Measurements from ENCODE around the gene CACNA2D3. TPM values are rescaled to one million over a fixed set of nuclear protein-coding genes. Genes with fewer than 3 reads are reported as not detected.
A peak's percentile ranks its signal among the peaks of the same experiment; 100 is the strongest.

The CACNA2D3 gene
- total RNA-seq, 6 donors from 2014 or later, result 2.9 to 16.8 (median 4.9) TPM

GRCh38 chr3:54847361-54847760 is 725.0 kb downstream of the CACNA2D3 start:
- Histone ChIP-seq H3K9me3 (no peaks in the 10 kb centered on the region), H3K4me1 (no peaks in the 10 kb centered on the region), H3K27ac (no peak overlapping the region), H3K4me3 (no peak overlapping the region), H3K27me3 (no peaks in the 10 kb centered on the region), H3K36me3 (no peaks in the 10 kb centered on the region)
- no peak for DNase-seq
- WGBS, 2 donors, result 86 to 91% methylated on average over 4 of the region's 4 CpGs
- no peak for ATAC-seq (ENCODE audit: low FRiP score in 2 of 2)
- TF ChIP-seq POLR2A (IDR thresholded peaks at IDR 0.05) (no peak), CTCF (IDR thresholded peaks at IDR 0.05) (no peak)

- no peak for ATAC-seq (ENCODE audit: low FRiP score in 2 of 2)
- Histone ChIP-seq H3K27me3 (no peaks in the 10 kb centered on the region), H3K36me3 (no peaks in the 10 kb centered on the region), H3K4me1 (no peaks in the 10 kb centered on the region), H3K27ac (no peak overlapping the region), H3K4me3 (no peak overlapping the region), H3K9me3 (no peaks in the 10 kb centered on the region)
- TF ChIP-seq CTCF (IDR thresholded peaks at IDR 0.05) (no peak), POLR2AphosphoS5 (IDR thresholded peaks at IDR 0.05) (no peak), POLR2A (IDR thresholded peaks at IDR 0.05) (no peak), EP300 (IDR thresholded peaks at IDR 0.05) (no peak)
- 86 to 96% methylated on average over 4 of the region's 4 CpGs for WGBS, 2 donors
- no peak for DNase-seq
These were observed 727.0 kb downstream of the CACNA2D3 start for GRCh38 chr3:54849360-54849759.

GRCh38 chr3:54850484-54851018 is 728.2 kb downstream of the CACNA2D3 start:
- no peak for TF ChIP-seq CTCF (IDR thresholded peaks at IDR 0.05)
- no peak for TF ChIP-seq EP300 (IDR thresholded peaks at IDR 0.05)
- TF ChIP-seq POLR2A (IDR thresholded peaks at IDR 0.05), result no peak
- TF ChIP-seq POLR2AphosphoS5 (IDR thresholded peaks at IDR 0.05), result no peak
- WGBS, 2 donors, result 72 to 73% methylated on average over 2 of the region's 2 CpGs
- ATAC-seq (ENCODE audit: low FRiP score in 2 of 2) (no peak), DNase-seq (no peak)
- Histone ChIP-seq H3K27ac (no peak overlapping the region), H3K9me3 (no peaks in the 10 kb centered on the region), H3K27me3 (no peaks in the 10 kb centered on the region), H3K36me3 (no peaks in the 10 kb centered on the region), H3K4me3 (no peak overlapping the region), H3K4me1 (no peaks in the 10 kb centered on the region)

GRCh38 chr3:54853573-54854404 is 731.4 kb downstream of the CACNA2D3 start:
- DNase-seq (peak; percentile 68 to 92), ATAC-seq (ENCODE audit: low FRiP score in 2 of 2) (peak; percentile 67 to 88)
- Histone ChIP-seq H3K36me3 (no peaks in the 10 kb centered on the region), H3K27ac (no peak overlapping the region), H3K9me3 (no peaks in the 10 kb centered on the region), H3K4me3 (no peak overlapping the region), H3K4me1 (no peaks in the 10 kb centered on the region), H3K27me3 (no peaks in the 10 kb centered on the region)
- 19 to 23% methylated on average over 16 to 20 of the region's 20 CpGs for WGBS, 2 donors
- TF ChIP-seq CTCF (IDR thresholded peaks at IDR 0.05) (peak; percentile 61 to 83 (median 72)), POLR2A (IDR thresholded peaks at IDR 0.05) (no peak), POLR2AphosphoS5 (IDR thresholded peaks at IDR 0.05) (no peak)

GRCh38 chr3:54856271-54856670 is 733.9 kb downstream of the CACNA2D3 start:
- WGBS, 2 donors, result 95 to 100% methylated on average over 1 of the region's 1 CpG
- Histone ChIP-seq H3K36me3 (no peaks in the 10 kb centered on the region), H3K27ac (no peak overlapping the region), H3K27me3 (no peaks in the 10 kb centered on the region), H3K9me3 (no peaks in the 10 kb centered on the region), H3K4me3 (no peak overlapping the region), H3K4me1 (no peaks in the 10 kb centered on the region)
- ATAC-seq (ENCODE audit: low FRiP score in 2 of 2), result no peak
- DNase-seq, result no peak
- no peak for TF ChIP-seq POLR2AphosphoS5 (IDR thresholded peaks at IDR 0.05)
- TF ChIP-seq POLR2A (IDR thresholded peaks at IDR 0.05), result no peak
- TF ChIP-seq CTCF (IDR thresholded peaks at IDR 0.05), result no peak
- TF ChIP-seq EP300 (IDR thresholded peaks at IDR 0.05), result no peak

Measured in upper lobe of left lung (tissue), 6 donors.